Measurements from ENCODE around the gene SIRT5. TPM values are rescaled to one million over a fixed set of nuclear protein-coding genes. Genes with fewer than 3 reads are reported as not detected.
A peak's percentile ranks its signal among the peaks of the same experiment; 100 is the strongest.

SIRT5 gene
- total RNA-seq, 4 donors from 2014 or later: 16.2 to 27.9 (median 18.0) TPM

DNA sequence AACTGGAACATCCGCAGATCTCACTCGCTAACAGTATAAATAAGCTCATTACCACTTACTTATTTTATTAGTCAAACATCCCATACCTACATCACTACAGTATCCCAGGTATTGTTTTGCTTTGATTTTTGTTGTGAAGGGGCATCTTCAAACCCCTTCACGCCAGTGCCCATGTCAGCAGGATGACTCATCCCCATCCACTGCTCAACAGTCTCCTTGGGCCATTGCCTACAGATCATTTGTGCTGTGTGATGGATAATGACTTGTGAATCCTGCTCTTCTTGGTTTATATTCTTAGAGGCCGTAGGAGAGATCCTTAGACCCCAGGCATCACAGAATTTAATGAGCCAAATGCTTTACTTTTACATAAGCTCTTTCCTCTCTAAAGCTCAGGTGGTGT is 8.5 kb upstream of the SIRT5 start:
- Histone ChIP-seq H3K4me3 (no peak overlapping the region), H3K27ac (no peak overlapping the region), H3K9me3 (no peaks in the 10 kb centered on the region), H3K36me3 (no peaks in the 10 kb centered on the region), H3K27me3 (no peaks in the 10 kb centered on the region), H3K4me1 (no peaks in the 10 kb centered on the region)
- DNase-seq: no peak
- intact Hi-C loops (cut with DNase I; ENCODE audit: low total_unique reads): no loop called here
- TF ChIP-seq POLR2A (IDR thresholded peaks at IDR 0.05): no peak
- TF ChIP-seq, protein P1, sequence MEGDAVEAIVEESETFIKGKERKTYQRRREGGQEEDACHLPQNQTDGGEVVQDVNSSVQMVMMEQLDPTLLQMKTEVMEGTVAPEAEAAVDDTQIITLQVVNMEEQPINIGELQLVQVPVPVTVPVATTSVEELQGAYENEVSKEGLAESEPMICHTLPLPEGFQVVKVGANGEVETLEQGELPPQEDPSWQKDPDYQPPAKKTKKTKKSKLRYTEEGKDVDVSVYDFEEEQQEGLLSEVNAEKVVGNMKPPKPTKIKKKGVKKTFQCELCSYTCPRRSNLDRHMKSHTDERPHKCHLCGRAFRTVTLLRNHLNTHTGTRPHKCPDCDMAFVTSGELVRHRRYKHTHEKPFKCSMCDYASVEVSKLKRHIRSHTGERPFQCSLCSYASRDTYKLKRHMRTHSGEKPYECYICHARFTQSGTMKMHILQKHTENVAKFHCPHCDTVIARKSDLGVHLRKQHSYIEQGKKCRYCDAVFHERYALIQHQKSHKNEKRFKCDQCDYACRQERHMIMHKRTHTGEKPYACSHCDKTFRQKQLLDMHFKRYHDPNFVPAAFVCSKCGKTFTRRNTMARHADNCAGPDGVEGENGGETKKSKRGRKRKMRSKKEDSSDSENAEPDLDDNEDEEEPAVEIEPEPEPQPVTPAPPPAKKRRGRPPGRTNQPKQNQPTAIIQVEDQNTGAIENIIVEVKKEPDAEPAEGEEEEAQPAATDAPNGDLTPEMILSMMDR (IDR thresholded peaks at IDR 0.05): no peak

DNA sequence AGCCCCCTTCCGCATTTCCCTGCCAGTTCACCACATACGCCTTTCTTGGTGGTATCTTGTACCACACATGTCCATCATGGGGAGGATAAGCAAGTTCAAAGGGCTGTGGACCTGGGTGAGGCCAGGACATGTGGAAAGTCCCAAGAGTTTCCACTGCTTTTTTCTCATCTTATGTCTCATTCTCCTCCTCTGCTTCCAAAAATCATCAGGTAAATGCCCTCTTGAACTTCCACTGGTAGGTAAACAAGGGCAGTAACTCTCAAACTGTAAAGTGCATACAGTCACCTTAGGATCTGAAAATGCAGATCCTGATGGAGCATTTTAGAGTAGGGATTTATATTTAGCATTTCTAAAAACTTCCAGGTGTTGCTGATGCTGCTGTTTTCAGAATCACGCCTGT is 7.9 kb upstream of the SIRT5 start:
- H3K27me3 ChIP-seq: no peaks in the 10 kb centered on the region
- no peaks in the 10 kb centered on the region for H3K4me1 ChIP-seq
- no peaks in the 10 kb centered on the region for H3K9me3 ChIP-seq
- intact Hi-C loops (cut with DNase I; ENCODE audit: low total_unique reads): no loop called here
- no peak overlapping the region for H3K27ac ChIP-seq
- TF ChIP-seq, protein P1 (IDR thresholded peaks at IDR 0.05): no peak
- TF ChIP-seq POLR2A (IDR thresholded peaks at IDR 0.05): no peak
- no peaks in the 10 kb centered on the region for H3K36me3 ChIP-seq
- no peak overlapping the region for H3K4me3 ChIP-seq
- no peak for DNase-seq

DNA sequence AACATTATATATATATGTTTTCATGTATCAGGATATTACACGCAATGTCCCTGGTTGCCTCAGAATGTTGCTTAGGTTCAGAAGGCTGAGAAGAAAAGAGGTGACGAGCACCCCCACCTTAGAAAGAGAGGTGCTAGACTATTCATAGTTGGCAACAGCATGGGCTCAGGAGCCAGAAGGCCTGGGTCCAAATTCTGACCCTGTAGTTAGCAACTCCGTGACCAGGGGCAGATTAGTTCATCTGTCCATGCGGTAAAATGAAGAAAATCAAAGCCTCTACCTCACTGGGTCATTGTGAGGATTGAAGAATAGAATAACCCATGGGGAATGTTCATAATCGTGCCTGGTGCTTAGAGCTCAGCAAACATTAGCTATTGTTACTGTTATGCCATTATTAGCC is 5.4 kb upstream of the SIRT5 start:
- H3K27me3 ChIP-seq: no peaks in the 10 kb centered on the region
- no peak for DNase-seq
- TF ChIP-seq POLR2A (IDR thresholded peaks at IDR 0.05): no peak
- TF ChIP-seq, protein P1 (IDR thresholded peaks at IDR 0.05): no peak
- H3K27ac ChIP-seq: no peak overlapping the region
- H3K9me3 ChIP-seq: no peaks in the 10 kb centered on the region
- intact Hi-C loops (cut with DNase I; ENCODE audit: low total_unique reads): no loop called here
- H3K4me3 ChIP-seq: no peak overlapping the region
- no peaks in the 10 kb centered on the region for H3K36me3 ChIP-seq
- no peaks in the 10 kb centered on the region for H3K4me1 ChIP-seq

DNA sequence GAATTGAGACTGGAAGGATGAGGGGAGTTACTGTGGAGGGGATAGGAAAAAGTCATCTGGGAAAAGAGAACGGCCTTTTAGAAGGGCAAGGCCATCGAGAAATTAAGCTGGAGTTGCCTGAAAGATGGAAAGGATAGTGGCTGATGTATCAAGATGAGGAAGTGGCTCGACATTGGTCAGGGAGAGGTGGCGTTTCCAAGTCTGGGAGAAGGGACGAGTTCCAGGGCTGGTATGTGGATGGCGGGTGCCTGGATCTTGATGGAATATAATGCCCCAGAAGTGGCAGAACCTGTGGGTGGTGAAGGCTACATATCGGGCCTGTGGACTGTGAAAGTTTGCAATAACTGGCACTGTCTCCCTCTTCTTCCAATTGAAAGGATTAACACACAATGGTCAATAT is 2.2 kb upstream of the SIRT5 start:
- no peak for DNase-seq
- Histone ChIP-seq H3K36me3 (no peaks in the 10 kb centered on the region), H3K27me3 (no peaks in the 10 kb centered on the region), H3K27ac (no peak overlapping the region), H3K4me1 (no peaks in the 10 kb centered on the region), H3K4me3 (no peak overlapping the region), H3K9me3 (no peaks in the 10 kb centered on the region)
- intact Hi-C loops (cut with DNase I; ENCODE audit: low total_unique reads): no loop called here
- TF ChIP-seq POLR2A (IDR thresholded peaks at IDR 0.05): no peak
- TF ChIP-seq, protein P1 (IDR thresholded peaks at IDR 0.05): no peak

DNA sequence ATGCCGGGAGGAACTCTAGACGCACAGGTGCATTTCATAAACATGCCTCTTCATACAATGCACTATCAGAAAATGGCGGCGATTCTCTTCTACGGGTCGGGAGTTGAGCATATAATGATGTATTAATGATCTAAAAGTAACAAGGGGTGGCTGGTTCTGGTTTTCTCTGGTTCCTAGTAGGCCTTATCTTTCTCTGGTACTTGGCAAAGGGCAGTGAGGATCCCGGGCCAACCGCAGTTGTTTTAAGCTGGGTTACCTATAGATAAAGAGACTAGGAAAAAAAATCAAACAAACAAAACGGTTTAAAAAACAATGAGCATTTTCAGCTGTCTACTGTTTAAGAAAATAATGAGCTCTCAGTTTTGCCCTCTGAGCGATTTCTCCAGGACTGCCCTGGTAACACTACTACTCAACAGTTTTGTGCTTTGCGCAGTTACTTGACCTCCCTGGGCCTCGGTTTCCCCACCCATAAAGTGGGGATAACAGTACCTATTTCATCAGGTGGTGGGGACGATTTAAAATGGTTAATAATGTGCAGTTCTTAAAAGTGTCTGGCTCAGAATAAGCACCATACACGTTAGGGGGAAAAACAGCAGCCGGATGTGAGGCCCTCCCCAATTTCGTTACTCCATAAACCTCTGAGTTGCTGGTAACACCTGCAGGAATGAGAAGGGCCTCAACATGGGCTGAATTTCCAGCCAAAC is 1.3 kb upstream of the SIRT5 start:
- no peak for TF ChIP-seq POLR2A (IDR thresholded peaks at IDR 0.05)
- TF ChIP-seq, protein P1 (IDR thresholded peaks at IDR 0.05): no peak
- peak overlapping the region; percentile 88 to 94 for H3K27ac ChIP-seq

More for the DNA sequence above, 1.3 kb upstream of the SIRT5 start:
- Histone ChIP-seq H3K4me1 (no peaks in the 10 kb centered on the region), H3K4me3 (no peak overlapping the region), H3K27me3 (no peaks in the 10 kb centered on the region), H3K9me3 (no peaks in the 10 kb centered on the region), H3K36me3 (no peaks in the 10 kb centered on the region)
- intact Hi-C loops (cut with DNase I; ENCODE audit: low total_unique reads): no loop called here
- DNase-seq: no peak

Measured in uterus (tissue), 4 donors.